ENCODE results near the gene SPATA6L.
"Not testable (repeated sequence)": the region's sequence is repeated elsewhere in the genome, so short reads cannot be mapped to it uniquely, and the experiment has no call there.

SPATA6L gene

DNA sequence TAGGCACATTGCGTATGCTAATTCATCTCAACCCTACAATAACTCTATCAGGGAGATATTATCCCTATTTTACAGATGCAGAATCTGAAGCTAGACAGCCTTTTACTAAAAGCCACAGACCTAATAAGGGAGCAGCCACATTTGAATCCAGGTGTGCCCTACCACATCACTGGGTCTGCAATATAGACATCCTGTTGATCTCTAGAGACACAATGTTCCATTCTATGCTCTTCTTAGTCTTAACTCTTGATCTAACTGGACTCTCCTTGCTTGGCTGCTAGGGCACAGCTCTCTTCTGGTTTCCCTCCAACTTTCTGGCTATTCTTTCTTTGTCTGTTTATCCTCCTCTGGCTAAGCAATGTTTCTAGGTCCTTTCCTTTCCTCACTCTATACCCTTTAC, 1.4 kb upstream of the SPATA6L start:
- TF ChIP-seq, protein P1, sequence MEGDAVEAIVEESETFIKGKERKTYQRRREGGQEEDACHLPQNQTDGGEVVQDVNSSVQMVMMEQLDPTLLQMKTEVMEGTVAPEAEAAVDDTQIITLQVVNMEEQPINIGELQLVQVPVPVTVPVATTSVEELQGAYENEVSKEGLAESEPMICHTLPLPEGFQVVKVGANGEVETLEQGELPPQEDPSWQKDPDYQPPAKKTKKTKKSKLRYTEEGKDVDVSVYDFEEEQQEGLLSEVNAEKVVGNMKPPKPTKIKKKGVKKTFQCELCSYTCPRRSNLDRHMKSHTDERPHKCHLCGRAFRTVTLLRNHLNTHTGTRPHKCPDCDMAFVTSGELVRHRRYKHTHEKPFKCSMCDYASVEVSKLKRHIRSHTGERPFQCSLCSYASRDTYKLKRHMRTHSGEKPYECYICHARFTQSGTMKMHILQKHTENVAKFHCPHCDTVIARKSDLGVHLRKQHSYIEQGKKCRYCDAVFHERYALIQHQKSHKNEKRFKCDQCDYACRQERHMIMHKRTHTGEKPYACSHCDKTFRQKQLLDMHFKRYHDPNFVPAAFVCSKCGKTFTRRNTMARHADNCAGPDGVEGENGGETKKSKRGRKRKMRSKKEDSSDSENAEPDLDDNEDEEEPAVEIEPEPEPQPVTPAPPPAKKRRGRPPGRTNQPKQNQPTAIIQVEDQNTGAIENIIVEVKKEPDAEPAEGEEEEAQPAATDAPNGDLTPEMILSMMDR (IDR thresholded peaks at IDR 0.05; ENCODE audit: low read depth, low read length), result no peak
- DNase-seq (ENCODE audit: extremely low read depth, low read depth), result no peak

DNA sequence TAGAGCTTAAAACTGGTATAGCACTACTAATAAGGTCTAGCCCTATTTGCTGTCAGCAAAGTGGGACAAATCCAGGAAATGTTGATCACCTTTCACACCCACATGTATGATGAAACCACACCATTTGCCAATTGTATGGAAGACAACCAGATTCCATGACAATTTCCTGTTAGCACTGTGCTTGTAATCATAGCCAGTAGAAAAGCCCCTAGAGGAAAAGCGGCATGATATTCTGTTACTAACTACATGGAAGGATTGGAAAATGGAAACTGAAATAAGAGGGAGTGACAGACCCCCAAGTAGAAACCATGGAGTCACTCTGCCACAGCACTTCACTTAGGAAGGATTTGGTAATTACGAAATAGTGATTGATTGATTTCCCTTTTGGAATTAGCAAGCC, 923 bp downstream of the SPATA6L start:
- no peak for DNase-seq (ENCODE audit: extremely low read depth, low read depth)
- TF ChIP-seq, protein P1 (IDR thresholded peaks at IDR 0.05; ENCODE audit: low read depth, low read length), result no peak

DNA sequence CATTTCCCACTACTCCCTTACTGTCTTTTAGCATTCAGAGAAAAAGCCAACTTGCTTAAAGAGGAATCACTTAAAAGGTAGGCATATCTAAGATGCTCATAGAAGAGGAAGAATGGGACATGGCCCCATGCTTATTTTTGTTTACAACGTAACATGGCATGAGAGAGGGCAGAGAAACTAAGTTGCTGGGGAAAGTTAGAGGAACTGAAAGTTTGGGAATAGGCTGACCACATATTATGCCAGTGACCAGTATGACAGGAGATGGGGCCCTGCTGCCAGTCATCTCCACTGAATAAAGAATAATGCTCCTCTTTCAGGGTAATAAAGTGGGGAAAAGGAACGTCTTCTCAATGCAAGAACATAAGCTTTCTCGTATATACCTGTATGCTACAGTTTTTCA, 2.3 kb downstream of the SPATA6L start:
- no peak for DNase-seq (ENCODE audit: extremely low read depth, low read depth)

DNA sequence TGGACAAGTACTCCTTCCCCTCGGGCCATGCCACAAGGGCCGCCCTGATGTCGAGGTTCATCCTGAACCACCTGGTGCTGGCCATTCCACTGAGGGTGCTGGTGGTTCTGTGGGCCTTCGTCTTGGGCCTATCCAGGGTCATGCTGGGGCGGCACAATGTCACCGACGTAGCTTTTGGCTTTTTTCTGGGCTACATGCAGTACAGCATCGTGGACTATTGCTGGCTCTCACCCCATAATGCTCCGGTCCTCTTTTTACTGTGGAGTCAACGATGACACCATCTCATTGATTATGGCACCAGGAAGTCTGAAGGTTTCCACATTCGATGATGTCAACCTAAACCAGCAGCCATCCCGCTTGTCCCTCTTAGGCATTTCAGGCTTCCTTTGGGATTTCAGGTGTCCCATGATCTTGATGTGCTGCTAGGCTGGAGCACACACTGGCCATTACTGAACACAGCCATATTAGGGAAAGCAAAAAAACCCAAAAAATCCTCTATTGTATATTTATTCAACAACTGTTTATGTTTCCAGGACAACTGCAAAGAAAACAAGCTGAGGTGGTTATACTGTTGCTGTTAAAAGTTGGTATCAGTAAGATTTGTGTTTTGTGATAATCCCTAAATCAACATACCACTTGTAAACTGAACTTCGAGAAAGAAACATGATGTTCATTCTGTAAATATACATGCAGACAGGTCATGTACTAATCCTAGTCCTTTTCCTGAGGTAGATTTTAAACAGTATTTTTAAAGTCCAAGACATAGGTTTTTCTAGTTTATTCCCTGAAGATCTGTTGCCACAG, 3.1 kb downstream of the SPATA6L start:
- TF ChIP-seq, protein P1 (IDR thresholded peaks at IDR 0.05; ENCODE audit: low read depth, low read length), result no peak
- DNase-seq (ENCODE audit: extremely low read depth, low read depth), result no peak

More for the DNA sequence above, 2.3 kb downstream of the SPATA6L start:
- TF ChIP-seq, protein P1 (IDR thresholded peaks at IDR 0.05; ENCODE audit: low read depth, low read length), result no peak

DNA sequence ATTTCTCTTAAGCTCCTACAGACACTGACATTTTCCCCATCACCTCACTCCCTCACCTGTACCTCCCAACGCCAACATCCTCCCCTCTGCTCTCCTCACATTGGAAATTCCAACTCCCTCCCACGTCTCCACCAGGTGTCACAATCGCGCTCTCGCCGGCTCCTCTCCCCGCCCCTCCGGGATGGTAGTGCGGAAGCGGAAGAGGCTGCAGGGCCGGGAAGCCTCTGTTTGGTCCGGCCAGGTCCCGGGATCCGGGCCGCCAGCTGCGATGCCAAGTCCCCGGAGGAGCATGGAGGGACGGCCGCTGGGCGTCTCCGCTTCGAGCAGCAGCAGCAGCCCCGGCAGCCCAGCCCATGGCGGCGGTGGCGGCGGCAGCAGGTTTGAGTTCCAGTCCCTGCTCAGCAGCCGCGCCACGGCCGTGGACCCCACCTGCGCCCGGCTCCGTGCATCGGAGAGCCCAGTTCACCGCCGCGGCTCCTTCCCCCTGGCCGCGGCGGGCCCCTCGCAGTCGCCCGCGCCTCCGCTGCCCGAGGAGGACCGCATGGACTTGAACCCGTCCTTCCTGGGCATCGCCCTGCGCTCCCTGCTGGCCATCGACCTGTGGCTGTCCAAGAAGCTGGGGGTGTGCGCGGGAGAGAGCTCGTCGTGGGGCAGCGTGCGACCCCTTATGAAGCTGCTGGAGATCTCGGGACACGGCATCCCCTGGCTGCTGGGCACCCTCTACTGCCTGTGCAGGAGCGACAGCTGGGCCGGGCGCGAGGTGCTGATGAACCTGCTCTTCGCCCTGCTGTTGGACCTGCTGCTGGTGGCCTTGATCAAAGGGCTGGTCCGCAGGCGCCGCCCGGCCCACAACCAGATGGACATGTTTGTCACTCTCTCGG, 3.9 kb downstream of the SPATA6L start, which contains the start of gene PLPP6:
Gene PLPP6 (plus strand): TSS at position 187 of the 881 bp plus-strand sequence. CDS start 82 bp downstream, at position 269.
- TF ChIP-seq, protein P1 (IDR thresholded peaks at IDR 0.05; ENCODE audit: low read depth, low read length), result peak; percentile 66
- peak; percentile 52 for DNase-seq (ENCODE audit: extremely low read depth, low read depth)

DNA sequence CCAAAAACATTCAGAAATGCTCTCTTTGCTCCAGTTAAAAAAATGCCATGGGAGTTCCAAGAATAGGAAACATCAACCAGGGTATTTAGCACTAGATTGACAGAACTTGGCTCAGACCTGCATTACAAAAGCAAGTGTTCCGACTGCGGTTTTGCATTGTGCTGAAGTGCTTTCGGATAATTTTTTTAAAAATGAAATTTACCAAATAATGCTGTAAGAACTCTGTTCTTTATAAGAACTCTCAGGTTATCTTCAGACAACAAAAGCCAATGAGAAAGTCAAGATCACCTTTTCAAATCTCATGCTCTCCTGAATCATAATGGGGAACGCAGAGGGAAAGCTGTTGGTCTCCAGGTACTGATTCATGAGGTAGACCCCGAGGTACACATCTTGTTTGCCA, 4.7 kb downstream of the SPATA6L start:
- TF ChIP-seq, protein P1 (IDR thresholded peaks at IDR 0.05; ENCODE audit: low read depth, low read length), result no peak
- DNase-seq (ENCODE audit: extremely low read depth, low read depth), result no peak

DNA sequence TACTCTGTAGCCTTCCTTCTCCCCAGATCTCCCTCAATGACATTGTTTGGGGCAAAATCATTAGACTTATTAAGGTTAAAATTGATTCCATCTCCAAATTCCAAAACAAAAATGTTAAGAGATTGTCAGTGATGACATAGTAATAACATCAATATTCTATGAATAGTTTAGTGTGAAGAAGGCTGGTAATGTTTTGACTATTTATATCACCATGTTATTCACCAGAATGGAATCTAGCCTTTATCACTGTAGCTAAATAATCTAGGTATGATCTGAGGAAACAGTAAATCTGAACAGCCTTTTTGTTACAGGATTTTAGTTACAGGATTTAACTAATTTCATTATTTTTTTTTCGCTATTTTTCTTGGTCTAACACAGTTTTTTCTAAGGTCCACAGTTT, 5.1 kb downstream of the SPATA6L start:
- no peak for DNase-seq (ENCODE audit: extremely low read depth, low read depth)
- TF ChIP-seq, protein P1 (IDR thresholded peaks at IDR 0.05; ENCODE audit: low read depth, low read length), result no peak

DNA sequence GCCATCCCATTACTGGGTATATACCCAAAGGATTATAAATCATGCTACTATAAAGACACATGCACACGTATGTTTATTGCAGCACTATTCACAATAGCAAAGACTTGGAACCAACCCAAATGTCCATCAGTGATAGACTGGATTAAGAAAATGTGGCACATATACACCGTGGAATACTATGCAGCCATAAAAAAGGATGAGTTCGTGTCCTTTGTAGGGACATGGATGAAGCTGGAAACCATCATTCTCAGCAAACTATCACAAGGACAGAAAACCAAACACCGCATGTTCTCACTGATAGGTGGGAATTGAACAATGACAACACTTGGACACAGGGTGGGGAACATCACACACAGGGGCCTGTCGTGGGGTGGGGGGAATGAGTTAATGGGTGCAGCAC, 5.6 kb downstream of the SPATA6L start:
- DNase-seq (ENCODE audit: extremely low read depth, low read depth), result not testable (repeated sequence)

Data from AG09319 (cell line).